AG04450 (cell line): Measurements from ENCODE around the gene SH3RF3. TPM values are rescaled to one million over a fixed set of nuclear protein-coding genes. Genes with fewer than 3 reads are reported as not detected.

ENCODE experiments used
- CTCF ChIA-PET: fragments of 300-600, 350-600 bp; formaldehyde crosslinking; extraction: SDS; loops from one replicate; lab custom pipeline; 2022; ENCODE audit warnings: antibody characterized with exemption, inconsistent platforms; lab: Charles Lee
- POLR2A ChIA-PET: fragments of 350-600 bp; formaldehyde crosslinking; extraction: SDS; loops from one replicate; lab custom pipeline; 2021; ENCODE audit warnings: antibody characterized with exemption, inconsistent platforms; lab: Yijun Ruan, JAX
- DNase-seq: peaks from one replicate; pipeline ENCODE4 v3.0.0-alpha.2; 2011; ENCODE audit warnings: low read depth, low spot score
- H3K27ac ChIP-seq: one replicate; pipeline ENCODE4 v1.5.1; 2012; ENCODE audit warnings: low read depth, low read length, control low read depth
- H3K27me3 ChIP-seq: one replicate; pipeline ENCODE4 v1.6.0; 2012; ENCODE audit warnings: low read length; ENCODE audit not compliant: control insufficient read depth, insufficient read depth
- H3K4me3 ChIP-seq: 2 replicates; pipeline ENCODE4 v1.5.1; 2011; ENCODE audit warnings: mild to moderate bottlenecking, low read depth, low read length, control low read depth
- H3K9me3 ChIP-seq: 2 replicates; pipeline ENCODE4 v1.5.1; 2012; ENCODE audit warnings: low read length; ENCODE audit not compliant: control insufficient read depth, insufficient read depth
- polyA plus RNA-seq: library from polyadenylated mRNA; depleted of rRNA; stranded (reverse); fragments of >200 nt; gene quantifications from 2 replicates; pipeline ENCODE4 v1.2.3, GENCODE V29; 2011
- TF ChIP-seq, protein P1 (sequence below): IDR thresholded peaks from 2 replicates; pipeline ENCODE4 v1.5.1; 2011; ENCODE audit warnings: low read depth, low read length, control low read depth, inconsistent platforms

SH3RF3 gene
- polyA plus RNA-seq, 1 experiment, result 5.7 TPM

DNA sequence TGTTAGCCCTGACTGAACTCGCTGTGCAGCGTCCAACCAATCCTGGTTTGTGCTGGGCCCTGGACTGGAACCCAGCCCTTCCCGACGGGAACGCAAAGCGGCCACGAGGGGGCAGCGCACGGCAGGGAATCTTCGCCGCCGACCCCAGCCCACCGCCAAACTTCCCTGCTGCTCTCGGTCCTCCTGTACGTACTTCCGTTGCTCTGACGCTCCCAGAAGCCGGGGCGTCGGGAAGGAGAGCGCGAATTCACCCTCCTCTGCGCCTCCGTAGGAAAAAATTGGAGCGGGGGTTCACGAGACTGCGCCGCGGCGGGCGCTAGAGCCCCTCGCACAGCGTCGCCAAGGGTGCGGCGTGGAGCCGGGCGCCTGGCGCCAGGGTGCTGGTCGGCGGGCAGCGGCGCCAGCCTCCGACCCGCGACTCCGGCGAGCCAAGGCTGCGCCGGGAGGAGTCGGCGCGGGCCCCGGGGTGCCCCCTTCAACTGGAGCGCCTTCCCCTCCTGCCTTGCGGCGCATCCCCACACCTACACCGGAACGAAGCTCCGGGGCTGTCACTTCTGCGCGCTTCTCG lies 873 bp upstream of the SH3RF3 start:
- peak overlapping the region; percentile 93 for H3K4me3 ChIP-seq
- POLR2A ChIA-PET, result interaction anchor here (1.0 to 1.6 kb wide), 3 partner anchors 45 to 386 kb away, joined by 3 to 6 read pairs (median 3); no protein-coding TSS in a partner anchor
- peak; percentile 80 for DNase-seq
- TF ChIP-seq, protein P1, sequence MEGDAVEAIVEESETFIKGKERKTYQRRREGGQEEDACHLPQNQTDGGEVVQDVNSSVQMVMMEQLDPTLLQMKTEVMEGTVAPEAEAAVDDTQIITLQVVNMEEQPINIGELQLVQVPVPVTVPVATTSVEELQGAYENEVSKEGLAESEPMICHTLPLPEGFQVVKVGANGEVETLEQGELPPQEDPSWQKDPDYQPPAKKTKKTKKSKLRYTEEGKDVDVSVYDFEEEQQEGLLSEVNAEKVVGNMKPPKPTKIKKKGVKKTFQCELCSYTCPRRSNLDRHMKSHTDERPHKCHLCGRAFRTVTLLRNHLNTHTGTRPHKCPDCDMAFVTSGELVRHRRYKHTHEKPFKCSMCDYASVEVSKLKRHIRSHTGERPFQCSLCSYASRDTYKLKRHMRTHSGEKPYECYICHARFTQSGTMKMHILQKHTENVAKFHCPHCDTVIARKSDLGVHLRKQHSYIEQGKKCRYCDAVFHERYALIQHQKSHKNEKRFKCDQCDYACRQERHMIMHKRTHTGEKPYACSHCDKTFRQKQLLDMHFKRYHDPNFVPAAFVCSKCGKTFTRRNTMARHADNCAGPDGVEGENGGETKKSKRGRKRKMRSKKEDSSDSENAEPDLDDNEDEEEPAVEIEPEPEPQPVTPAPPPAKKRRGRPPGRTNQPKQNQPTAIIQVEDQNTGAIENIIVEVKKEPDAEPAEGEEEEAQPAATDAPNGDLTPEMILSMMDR, result peak; percentile 89
- peak overlapping the region; percentile 70 for H3K27ac ChIP-seq
- peaks cover under 1% of the 10 kb centered on the region for H3K27me3 ChIP-seq
- H3K9me3 ChIP-seq, result peaks cover 3% of the 10 kb centered on the region; the same call in 1 of the 2 replicates
- CTCF ChIA-PET, result interaction anchor here (0.7 to 3.5 kb wide), 5 partner anchors 56 to 418 kb away, joined by 3 to 30 read pairs (median 4); no protein-coding TSS in a partner anchor

DNA sequence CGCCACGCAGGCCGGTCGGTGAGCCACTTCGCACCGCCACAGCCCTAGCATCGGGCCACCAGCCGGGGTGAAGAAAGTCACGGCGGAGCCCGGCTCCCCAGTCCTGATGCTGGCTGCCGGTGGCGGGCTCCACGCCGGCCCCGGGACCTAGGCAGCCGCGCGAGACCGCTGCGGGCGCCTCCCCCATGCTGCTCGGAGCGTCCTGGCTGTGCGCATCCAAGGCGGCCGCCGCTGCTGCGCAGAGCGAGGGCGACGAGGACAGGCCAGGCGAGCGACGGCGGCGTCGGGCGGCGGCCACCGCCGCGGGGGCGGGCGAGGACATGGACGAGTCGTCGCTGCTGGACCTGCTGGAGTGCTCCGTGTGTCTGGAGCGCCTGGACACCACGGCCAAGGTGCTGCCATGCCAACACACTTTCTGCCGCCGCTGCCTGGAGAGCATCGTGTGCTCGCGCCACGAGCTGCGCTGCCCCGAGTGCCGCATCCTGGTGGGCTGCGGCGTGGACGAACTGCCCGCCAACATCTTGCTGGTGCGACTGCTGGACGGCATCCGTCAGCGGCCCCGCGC lies 433 bp downstream of the SH3RF3 start:
- DNase-seq, result no peak
- ChIA-PET CTCF (interaction anchor here (1.0 to 3.5 kb wide), 3 partner anchors 127 to 417 kb away, joined by 3 to 30 read pairs (median 4); no protein-coding TSS in a partner anchor), POLR2A (interaction anchor here (1.0 to 1.6 kb wide), 3 partner anchors 44 to 385 kb away, joined by 3 to 6 read pairs (median 3); no protein-coding TSS in a partner anchor)
- H3K27me3 ChIP-seq, result no peaks in the 10 kb centered on the region
- TF ChIP-seq, protein P1, result no peak
- H3K4me3 ChIP-seq, result peak overlapping the region; percentile 93
- H3K27ac ChIP-seq, result no peak overlapping the region
- H3K9me3 ChIP-seq, result peaks cover 3% of the 10 kb centered on the region; the same call in 1 of the 2 replicates

GRCh38 chr2:109129921-109130722 lies 1.1 kb downstream of the SH3RF3 start:
- ChIA-PET POLR2A (interaction anchor here (0.6 to 1.2 kb wide), 3 partner anchors 36 to 384 kb away, joined by 3 to 5 read pairs (median 4); no protein-coding TSS in a partner anchor), CTCF (interaction anchor here (1.0 to 4.7 kb wide), 2 partner anchors 297 to 380 kb away, joined by 4 to 18 read pairs; no protein-coding TSS in a partner anchor)
- Histone ChIP-seq H3K4me3 (peak overlapping the region; percentile 93), H3K9me3 (no peaks in the 10 kb centered on the region; the same call in 1 of the 2 replicates), H3K27ac (peak overlapping the region; percentile 47), H3K27me3 (no peaks in the 10 kb centered on the region)
- TF ChIP-seq, protein P1, result no peak
- no peak for DNase-seq

GRCh38 chr2:109130723-109130995 lies 1.7 kb downstream of the SH3RF3 start:
- peak overlapping the region; percentile 47 for H3K27ac ChIP-seq

More at GRCh38 chr2:109130723-109130995, 1.7 kb downstream of the SH3RF3 start:
- Histone ChIP-seq H3K4me3 (peak overlapping the region; percentile 93), H3K27me3 (no peaks in the 10 kb centered on the region), H3K9me3 (no peaks in the 10 kb centered on the region; the same call in 1 of the 2 replicates)
- POLR2A ChIA-PET, result interaction anchor here (1.2 kb wide), 2 partner anchors 43 to 383 kb away, joined by 3 to 4 read pairs; no protein-coding TSS in a partner anchor
- CTCF ChIA-PET, result interaction anchor here (1.0 to 4.7 kb wide), 2 partner anchors 297 to 379 kb away, joined by 4 to 18 read pairs; no protein-coding TSS in a partner anchor
- no peak for DNase-seq
- TF ChIP-seq, protein P1, result no peak
